Natural killer cell (primary cell): ENCODE results near the gene RNF4. TPM values are rescaled to one million over a fixed set of nuclear protein-coding genes. Genes with fewer than 3 reads are reported as not detected.

Experiments used
- ATAC-seq, 3 donors: fragments of 150-1000 bp in 2 of 3; fragments of 200-7000 bp in 1 of 3; cut with Tn5 transposase; 1 replicate in 1 of 3; 2 replicates in 2 of 3; pipeline ENCODE4 v1.10.0; 2021; ENCODE audit warnings: mild to moderate bottlenecking in 2 of 3, moderate library complexity in 2 of 3
- DNase-seq, 2 donors: peaks; one replicate each; pipeline versions ENCODE4 v3.0.0 to v3.0.0-alpha.2; 2013 to 2021; ENCODE audit warnings: mixed read lengths in 1 of 2
- H3K27ac ChIP-seq: one replicate; pipeline ENCODE4 v1.5.1; 2013; ENCODE audit warnings: mild to moderate bottlenecking, low read length
- H3K27me3 ChIP-seq: one replicate; pipeline ENCODE4 v1.6.1; 2013; ENCODE audit warnings: low read length; ENCODE audit not compliant: control insufficient read depth, insufficient read depth
- H3K36me3 ChIP-seq: one replicate; pipeline ENCODE4 v1.6.1; 2013; ENCODE audit warnings: low read length; ENCODE audit not compliant: control insufficient read depth, insufficient read depth
- H3K4me1 ChIP-seq: one replicate; pipeline ENCODE4 v1.6.1; 2013; ENCODE audit warnings: low read length; ENCODE audit not compliant: control insufficient read depth, insufficient read depth
- H3K4me3 ChIP-seq: one replicate; pipeline ENCODE4 v1.5.1; 2013; ENCODE audit warnings: low read length
- H3K9me3 ChIP-seq: one replicate; pipeline ENCODE4 v1.6.1; 2013; ENCODE audit warnings: low read length; ENCODE audit not compliant: control insufficient read depth, insufficient read depth
- H3K27ac Mint-ChIP-seq, 2 donors: one replicate each; pipeline ENCODE4 v1.8.0; 2022; ENCODE audit warnings: mild to moderate bottlenecking in 2 of 2, mixed read lengths in 2 of 2, moderate library complexity in 1 of 2
- H3K27me3 Mint-ChIP-seq, 2 donors: one replicate each; pipeline ENCODE4 v1.8.0; 2022; ENCODE audit warnings: low read depth in 2 of 2, mixed read lengths in 2 of 2
- H3K36me3 Mint-ChIP-seq: one replicate; pipeline ENCODE4 v1.8.0; 2022; ENCODE audit warnings: mixed read lengths
- H3K4me1 Mint-ChIP-seq, 2 donors: one replicate each; pipeline ENCODE4 v1.8.0; 2022; ENCODE audit warnings: mixed read lengths in 2 of 2
- H3K4me3 Mint-ChIP-seq: one replicate; pipeline ENCODE4 v1.8.0; 2022; ENCODE audit warnings: mild to moderate bottlenecking, moderate library complexity, mixed read lengths
- H3K9me3 Mint-ChIP-seq, 2 donors: one replicate each; pipeline ENCODE4 v1.8.0; 2022; ENCODE audit warnings: mixed read lengths in 2 of 2
- WGBS: methylation state at CpG from one replicate; pipeline ENCODE4 v1.1.7; 2013; ENCODE audit warnings: missing lambda C conversion rate; ENCODE audit not compliant: insufficient coverage; 5-methylcytosine and 5-hydroxymethylcytosine counted together
- intact Hi-C: fragments of 100-400 bp; cut with micrococcal nuclease; formaldehyde crosslinking; loops from one replicate; pipeline ENCODE4 v1.14.2; 2022
- total RNA-seq, 4 donors: library from RNA; stranded (reverse); fragments of 120-200 nt in 1 of 4; gene quantifications; one replicate each; pipeline versions ENCODE4 v1.2.3 to v1.2.4, GENCODE V29; 2013 to 2022
- TF ChIP-seq, protein P1 (sequence below): fragments of 200-600 bp; IDR thresholded peaks from one replicate; pipeline ENCODE4 v1.8.0; 2022; ENCODE audit warnings: antibody characterized with exemption

The RNF4 gene
- total RNA-seq, 3 donors from 2014 or later (not counting 1 experiment from before 2014, with no cell fraction given), result 103 to 130 (median 123) TPM

DNA sequence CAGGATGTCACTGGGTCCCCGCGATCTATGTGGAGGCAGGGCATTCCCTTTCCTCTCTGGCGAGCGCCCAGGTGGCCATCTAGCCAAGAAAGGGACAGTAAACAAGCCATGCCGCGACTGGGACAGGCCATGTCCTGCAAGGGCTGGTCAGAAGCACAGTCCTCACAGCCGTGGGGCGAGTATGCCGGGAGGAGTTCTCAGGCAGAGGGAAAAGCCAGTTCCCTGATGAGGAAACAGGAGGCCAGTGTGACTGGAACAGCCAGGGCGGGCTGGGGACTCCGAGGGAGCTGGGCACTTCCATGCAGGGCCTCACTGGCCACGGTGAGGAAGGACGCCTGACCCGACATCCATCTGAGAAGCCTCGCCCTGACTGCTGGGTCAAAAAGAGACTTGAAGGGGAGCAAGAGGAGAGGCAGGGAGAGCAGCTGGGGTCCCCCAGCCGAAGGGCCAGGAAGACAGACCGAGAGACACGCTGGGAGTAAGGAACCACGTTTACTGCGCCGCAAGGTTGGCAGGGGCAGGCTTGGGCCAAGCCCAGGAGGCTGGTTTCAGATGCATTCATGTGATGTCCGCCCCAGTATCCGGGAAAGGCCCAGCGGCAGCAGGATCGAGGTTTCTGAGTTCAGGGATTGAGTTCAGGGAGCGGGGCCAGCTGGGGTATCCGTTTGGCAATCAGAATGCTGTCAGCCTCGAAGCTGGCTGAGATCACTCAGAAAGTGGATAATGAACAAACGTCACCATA is 35.1 kb upstream of the RNF4 start:
- WGBS, result 89% methylated on average over 29 of the region's 29 CpGs
- no peak overlapping the region for H3K27ac Mint-ChIP-seq
- ATAC-seq (no peak), DNase-seq (no peak)
- Histone ChIP-seq H3K4me3 (no peak overlapping the region), H3K9me3 (no peaks in the 10 kb centered on the region), H3K36me3 (no peaks in the 10 kb centered on the region), H3K27ac (no peak overlapping the region), H3K27me3 (no peaks in the 10 kb centered on the region), H3K4me1 (no peaks in the 10 kb centered on the region)
- H3K9me3 Mint-ChIP-seq, result no peaks in the 10 kb centered on the region
- TF ChIP-seq, protein P1, sequence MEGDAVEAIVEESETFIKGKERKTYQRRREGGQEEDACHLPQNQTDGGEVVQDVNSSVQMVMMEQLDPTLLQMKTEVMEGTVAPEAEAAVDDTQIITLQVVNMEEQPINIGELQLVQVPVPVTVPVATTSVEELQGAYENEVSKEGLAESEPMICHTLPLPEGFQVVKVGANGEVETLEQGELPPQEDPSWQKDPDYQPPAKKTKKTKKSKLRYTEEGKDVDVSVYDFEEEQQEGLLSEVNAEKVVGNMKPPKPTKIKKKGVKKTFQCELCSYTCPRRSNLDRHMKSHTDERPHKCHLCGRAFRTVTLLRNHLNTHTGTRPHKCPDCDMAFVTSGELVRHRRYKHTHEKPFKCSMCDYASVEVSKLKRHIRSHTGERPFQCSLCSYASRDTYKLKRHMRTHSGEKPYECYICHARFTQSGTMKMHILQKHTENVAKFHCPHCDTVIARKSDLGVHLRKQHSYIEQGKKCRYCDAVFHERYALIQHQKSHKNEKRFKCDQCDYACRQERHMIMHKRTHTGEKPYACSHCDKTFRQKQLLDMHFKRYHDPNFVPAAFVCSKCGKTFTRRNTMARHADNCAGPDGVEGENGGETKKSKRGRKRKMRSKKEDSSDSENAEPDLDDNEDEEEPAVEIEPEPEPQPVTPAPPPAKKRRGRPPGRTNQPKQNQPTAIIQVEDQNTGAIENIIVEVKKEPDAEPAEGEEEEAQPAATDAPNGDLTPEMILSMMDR, result no peak
- intact Hi-C loops, result no loop called here
- H3K27me3 Mint-ChIP-seq, result peaks cover 0 to 3% of the 10 kb centered on the region in 2 donors
- H3K4me1 Mint-ChIP-seq, result peaks cover 0 to 1% of the 10 kb centered on the region in 2 donors
- no peak overlapping the region for H3K4me3 Mint-ChIP-seq
- no peaks in the 10 kb centered on the region for H3K36me3 Mint-ChIP-seq

DNA sequence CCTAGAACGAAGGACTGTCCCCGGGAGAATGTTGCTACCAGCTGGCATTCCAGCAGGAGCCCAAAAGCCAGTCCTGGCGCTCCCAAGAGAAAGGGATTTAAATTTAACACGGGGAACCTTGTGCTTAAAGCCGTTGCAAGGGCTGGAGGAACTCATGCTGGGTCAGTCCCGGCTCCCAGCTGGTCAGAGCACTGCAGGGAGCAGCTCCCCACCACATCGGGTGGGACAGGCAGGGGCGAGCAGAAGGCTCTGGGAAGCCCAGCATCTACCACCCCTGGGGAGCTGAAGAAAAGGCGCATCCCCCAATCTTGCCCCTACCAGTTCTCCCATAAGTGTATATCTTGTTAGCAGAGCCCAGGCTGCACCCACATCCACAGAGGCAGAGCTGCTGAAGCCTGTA is 34.5 kb upstream of the RNF4 start:
- no peak overlapping the region for H3K4me3 Mint-ChIP-seq
- no peak for DNase-seq
- H3K36me3 Mint-ChIP-seq, result no peaks in the 10 kb centered on the region
- no peak overlapping the region for H3K4me3 ChIP-seq
- no peaks in the 10 kb centered on the region for H3K36me3 ChIP-seq
- H3K27me3 ChIP-seq, result no peaks in the 10 kb centered on the region
- H3K27ac Mint-ChIP-seq, result no peak overlapping the region
- no peaks in the 10 kb centered on the region for H3K4me1 Mint-ChIP-seq
- TF ChIP-seq, protein P1, result no peak
- no peaks in the 10 kb centered on the region for H3K27me3 Mint-ChIP-seq
- H3K9me3 Mint-ChIP-seq, result no peaks in the 10 kb centered on the region
- 79% methylated on average over 9 of the region's 9 CpGs for WGBS
- no peak for ATAC-seq
- H3K9me3 ChIP-seq, result no peaks in the 10 kb centered on the region
- intact Hi-C loops, result no loop called here
- no peak overlapping the region for H3K27ac ChIP-seq
- H3K4me1 ChIP-seq, result no peaks in the 10 kb centered on the region

DNA sequence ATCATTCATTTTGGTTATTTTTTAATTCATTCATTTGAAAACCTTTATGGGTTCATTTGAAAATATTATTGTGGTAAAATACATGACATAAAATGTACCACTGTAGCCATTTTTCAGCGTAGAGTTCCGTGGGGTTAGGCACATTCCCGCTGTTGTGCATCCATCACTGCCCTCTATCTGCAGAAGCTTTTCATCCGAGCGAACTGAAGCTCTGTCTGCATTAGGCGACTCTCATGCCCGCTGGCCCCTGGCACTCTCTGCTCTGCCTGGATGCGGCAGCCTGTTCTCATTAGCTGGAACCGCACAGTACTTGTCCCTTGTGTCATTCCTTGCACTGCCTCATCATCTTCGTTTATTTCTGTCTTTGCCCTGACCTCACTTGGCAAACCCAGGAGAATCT is 32.6 kb upstream of the RNF4 start:
- Histone ChIP-seq H3K4me1 (peaks cover 1% of the 10 kb centered on the region), H3K9me3 (no peaks in the 10 kb centered on the region), H3K36me3 (no peaks in the 10 kb centered on the region), H3K27ac (no peak overlapping the region), H3K4me3 (no peak overlapping the region), H3K27me3 (no peaks in the 10 kb centered on the region)
- intact Hi-C loops, result no loop called here
- peak in 2 of 3 donors; percentile 21 to 41 for ATAC-seq
- no peaks in the 10 kb centered on the region for H3K9me3 Mint-ChIP-seq
- H3K4me1 Mint-ChIP-seq, result no peaks in the 10 kb centered on the region
- peak in 1 of 2 donors; percentile 25 for DNase-seq
- no peaks in the 10 kb centered on the region for H3K27me3 Mint-ChIP-seq
- TF ChIP-seq, protein P1, result no peak
- H3K27ac Mint-ChIP-seq, result no peak overlapping the region
- 68% methylated on average over 10 of the region's 10 CpGs for WGBS
- H3K36me3 Mint-ChIP-seq, result no peaks in the 10 kb centered on the region
- H3K4me3 Mint-ChIP-seq, result no peak overlapping the region
